GM12878 (cell line): ENCODE data around the gene GALNT11. TPM values are rescaled to one million over a fixed set of nuclear protein-coding genes. Genes with fewer than 3 reads are reported as not detected.

Source experiments
- ATAC-seq: fragments of 200-7000 bp; cut with Tn5 transposase; 3 replicates; pipeline ENCODE4 v1.9.1; 2020; ENCODE audit warnings: mild to moderate bottlenecking, moderate library complexity
- BruUV-seq: library from RNA; stranded (reverse); fragments of 400-500 nt; replicated peaks from 2 replicates; lab custom pipeline; 2021; lab: Mats Ljungman, UMichigan
- CTCF ChIA-PET: fragments of 300-600 bp; sonication (Branson Sonifier 250); formaldehyde crosslinking; extraction: SDS; loops from one replicate; lab custom pipeline; 2021; ENCODE audit warnings: inconsistent platforms; lab: Yijun Ruan, JAX
- POLR2A ChIA-PET: fragments of 350-600 bp; formaldehyde crosslinking; extraction: SDS; loops from one replicate; lab custom pipeline; 2021; ENCODE audit warnings: inconsistent platforms; lab: Charles Lee
- RAD21 ChIA-PET: fragments of 300-600 bp; sonication (Branson Sonifier 250); formaldehyde crosslinking; loops from one replicate; lab custom pipeline; 2023; ENCODE audit warnings: antibody characterized with exemption; ENCODE audit not compliant: unreplicated experiment; lab: Charles Lee
- SMC1A ChIA-PET: fragments of 300-600 bp; sonication (Branson Sonifier 250); formaldehyde crosslinking; loops from one replicate; lab custom pipeline; 2023; ENCODE audit not compliant: unreplicated experiment, uncharacterized antibody; lab: Charles Lee
- DNase-seq: peaks from one replicate; pipeline ENCODE4 v3.0.0-alpha.2; 2011; ENCODE audit warnings: low read depth, low spot score
- FAIRE-seq: peaks from 3 replicates; lab custom pipeline; 2011; peaks lifted over from hg19 to GRCh38; lab: Jason Lieb, UNC
- H2AFZ ChIP-seq: 2 replicates; pipeline ENCODE4 v1.6.0; 2011; ENCODE audit warnings: low read depth, low read length, control low read depth; ENCODE audit not compliant: control insufficient read depth
- H3K27ac ChIP-seq: 2 replicates; pipeline ENCODE4 v1.5.1; 2011; ENCODE audit warnings: control low read depth; ENCODE audit not compliant: control insufficient read depth, insufficient read depth
- H3K27me3 ChIP-seq, 2 experiments: replicated peaks in 1 of 2; 2 replicates each; pipeline versions ENCODE4 v1.6.0 to v1.6.1; 2011; ENCODE audit warnings: low read length in 1 of 2; ENCODE audit not compliant: control insufficient read depth in 2 of 2, insufficient read depth in 2 of 2
- H3K36me3 ChIP-seq, 2 experiments: 2 replicates each; pipeline ENCODE4 v1.5.1; 2011; ENCODE audit warnings: low read length in 1 of 2; ENCODE audit not compliant: control insufficient read depth in 2 of 2, insufficient read depth in 2 of 2
- H3K4me1 ChIP-seq: 2 replicates; pipeline ENCODE4 v1.6.1; 2011; ENCODE audit warnings: mild to moderate bottlenecking, low read length, moderate library complexity, mixed read lengths; ENCODE audit not compliant: control insufficient read depth, insufficient read depth
- H3K4me2 ChIP-seq: 2 replicates; pipeline ENCODE4 v1.6.0; 2011; ENCODE audit warnings: control low read depth; ENCODE audit not compliant: control insufficient read depth, insufficient read depth
- H3K4me3 ChIP-seq: fragments of 200-600 bp; sonication (generic); 2 replicates; pipeline ENCODE4 v1.5.1; 2016
- H3K79me2 ChIP-seq: 2 replicates; pipeline ENCODE4 v1.6.0; 2011; ENCODE audit warnings: low read length; ENCODE audit not compliant: control insufficient read depth, insufficient read depth
- H3K9ac ChIP-seq: 2 replicates; pipeline ENCODE4 v1.8.0; 2011; ENCODE audit warnings: low read length, control low read depth, mixed read lengths; ENCODE audit not compliant: control insufficient read depth, insufficient read depth
- H3K9me3 ChIP-seq: replicated peaks from 3 replicates; pipeline ENCODE4 v1.5.1; 2011; ENCODE audit warnings: mild to moderate bottlenecking, low read length; ENCODE audit not compliant: control insufficient read depth, insufficient read depth
- H4K20me1 ChIP-seq: 2 replicates; pipeline ENCODE4 v1.6.0; 2011; ENCODE audit not compliant: control insufficient read depth, insufficient read depth
- BACH1 ChIP-seq: fragments of 450-650 bp; IDR thresholded peaks from 2 replicates; pipeline ENCODE4 v1.6.1; 2017; ENCODE audit warnings: mild to moderate bottlenecking, borderline replicate concordance
- MXI1 ChIP-seq: fragments of 150-350 bp; IDR thresholded peaks from 2 replicates; pipeline ENCODE4 v1.6.1; 2011; ENCODE audit warnings: low read depth, mild to moderate bottlenecking, inconsistent platforms, low read length, improper control_type of control experiment
- NRF1 ChIP-seq: conservative IDR thresholded peaks from 2 replicates; pipeline ENCODE4 v1.6.1; 2011; ENCODE audit warnings: mild to moderate bottlenecking, low read depth, low read length, improper control_type of control experiment
- TAF1 ChIP-seq: IDR thresholded peaks from 2 replicates; pipeline ENCODE4 v1.6.1; 2011; ENCODE audit warnings: mild to moderate bottlenecking, low read depth, low read length, borderline replicate concordance
- TCF7 ChIP-seq: IDR thresholded peaks from 2 replicates; pipeline ENCODE4 v1.6.1; 2014; ENCODE audit warnings: antibody characterized with exemption, borderline replicate concordance
- ZZZ3 ChIP-seq: IDR thresholded peaks from 2 replicates; pipeline ENCODE4 v1.6.1; 2011; ENCODE audit warnings: low read depth; ENCODE audit not compliant: control insufficient read depth, insufficient read length
- WGBS: methylation state at CpG from one replicate; pipeline ENCODE4 v1.1.6; 2016; ENCODE audit warnings: low lambda C conversion rate; ENCODE audit not compliant: insufficient replicate concordance, insufficient coverage; ENCODE audit errors: missing lambda C conversion rate; 5-methylcytosine and 5-hydroxymethylcytosine counted together
- in situ Hi-C: fragments of 300-500 bp; cut with MboI; formaldehyde crosslinking; loops from 9 replicates; pipeline ENCODE4 v1.14.3; 2018; ENCODE audit warnings: mixed read lengths
- intact Hi-C: fragments of 100-400 bp; cut with micrococcal nuclease; formaldehyde crosslinking; loops from one replicate; pipeline ENCODE4 v1.14.2; 2022; ENCODE audit not compliant: unreplicated experiment
- polyA plus RNA-seq, 11 experiments: library from polyadenylated mRNA; depleted of rRNA in 4 of 11; unstranded in 6 of 11; stranded (reverse) in 5 of 11; fragments of >200 nt; fragmentation: Nextera tagmentation in 4 of 11; fragmentation: Illumina TruSeq in 1 of 11; extraction: Ambion mirVana in 4 of 11; extraction: Trizol in 1 of 11; gene quantifications; 1 replicate in 1 of 11; 2 replicates in 10 of 11; pipeline versions ENCODE4 v1.2.1 to v1.2.3, GENCODE V29; 2011 to 2016; ENCODE audit warnings: inconsistent platforms in 2 of 11, missing spikeins in 2 of 11, low read depth in 1 of 11
- total RNA-seq, 4 experiments: library from RNA; depleted of rRNA in 3 of 4; stranded (reverse); fragments of >200 nt in 3 of 4; fragmentation: Illumina TruSeq in 1 of 4; extraction: Trizol in 1 of 4; gene quantifications; 2 replicates each; pipeline versions ENCODE4 v1.2.1 to v1.2.3, GENCODE V29; 2013 to 2021
- TF ChIP-seq, protein P1 (sequence below): IDR thresholded peaks from 2 replicates; pipeline ENCODE4 v1.6.1; 2012; ENCODE audit warnings: low read depth, low read length, improper control_type of control experiment
- TF ChIP-seq, protein P2 (sequence below): IDR thresholded peaks from 2 replicates; pipeline ENCODE4 v1.6.1; 2011; ENCODE audit warnings: mild to moderate bottlenecking, low read depth, low read length, moderate library complexity; ENCODE audit not compliant: insufficient replicate concordance

The GALNT11 gene
- total and polyA plus RNA-seq, 10 of the 15 experiments (the other 5 are each of a cell fraction or from before 2014, with no cell fraction given): 2.0 to 9.5 (median 6.4) TPM

- no peaks in the 10 kb centered on the region for H3K9me3 ChIP-seq
- ChIA-PET RAD21 (no interaction called here), SMC1A (interaction anchor here (0.6 kb wide), 1 partner anchor 16 kb away, joined by 4 read pairs; no protein-coding TSS in a partner anchor), CTCF (no interaction called here), POLR2A (no interaction called here)
- peaks cover 11 to 33% of the 10 kb centered on the region in 2 experiments for H3K36me3 ChIP-seq
- 98% methylated on average over 6 of the region's 6 CpGs for WGBS
- no peaks in the 10 kb centered on the region for H3K79me2 ChIP-seq
- ATAC-seq: no peak
- H3K9ac ChIP-seq: no peak overlapping the region
- H3K27me3 ChIP-seq: no peaks in the 10 kb centered on the region
- no peak overlapping the region for H3K27ac ChIP-seq
- intact Hi-C loops (no loop called here), in situ Hi-C loops (no loop called here)
- H3K4me2 ChIP-seq: no peak overlapping the region
- no peak for FAIRE-seq
- no peak for TF ChIP-seq ZZZ3
- TF ChIP-seq NRF1: no peak
- TF ChIP-seq, protein P1, sequence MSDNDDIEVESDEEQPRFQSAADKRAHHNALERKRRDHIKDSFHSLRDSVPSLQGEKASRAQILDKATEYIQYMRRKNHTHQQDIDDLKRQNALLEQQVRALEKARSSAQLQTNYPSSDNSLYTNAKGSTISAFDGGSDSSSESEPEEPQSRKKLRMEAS: no peak
- TF ChIP-seq, protein P2, sequence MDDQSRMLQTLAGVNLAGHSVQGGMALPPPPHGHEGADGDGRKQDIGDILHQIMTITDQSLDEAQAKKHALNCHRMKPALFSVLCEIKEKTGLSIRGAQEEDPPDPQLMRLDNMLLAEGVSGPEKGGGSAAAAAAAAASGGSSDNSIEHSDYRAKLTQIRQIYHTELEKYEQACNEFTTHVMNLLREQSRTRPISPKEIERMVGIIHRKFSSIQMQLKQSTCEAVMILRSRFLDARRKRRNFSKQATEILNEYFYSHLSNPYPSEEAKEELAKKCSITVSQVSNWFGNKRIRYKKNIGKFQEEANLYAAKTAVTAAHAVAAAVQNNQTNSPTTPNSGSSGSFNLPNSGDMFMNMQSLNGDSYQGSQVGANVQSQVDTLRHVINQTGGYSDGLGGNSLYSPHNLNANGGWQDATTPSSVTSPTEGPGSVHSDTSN: no peak
- no peak for TF ChIP-seq TAF1
- TF ChIP-seq TCF7: no peak
- no peak for TF ChIP-seq BACH1
- TF ChIP-seq MXI1: no peak
- H4K20me1 ChIP-seq: no peaks in the 10 kb centered on the region
- BruUV-seq: no TSS peak
- no peak for DNase-seq
- no peak overlapping the region for H3K4me3 ChIP-seq
- H2AFZ ChIP-seq: no peak overlapping the region
- H3K4me1 ChIP-seq: no peaks in the 10 kb centered on the region
These were observed 94.7 kb downstream of the GALNT11 start for GRCh38 chr7:152120210-152120609.
